Skeletal muscle satellite cell (primary cell): ENCODE measurements around the gene PAQR3.
"Not testable (repeated sequence)": the region's sequence is repeated elsewhere in the genome, so short reads cannot be mapped to it uniquely, and the experiment has no call there.

ENCODE experiments used
- H3K27me3 ChIP-seq: 2 replicates; pipeline ENCODE4 v1.7.0; 2013; ENCODE audit warnings: low read length; ENCODE audit not compliant: control insufficient read depth, insufficient read depth
- H3K36me3 ChIP-seq: 2 replicates; pipeline ENCODE4 v1.7.0; 2013; ENCODE audit warnings: mild to moderate bottlenecking, control low read depth, low read length; ENCODE audit not compliant: insufficient read depth
- H3K4me1 ChIP-seq: 2 replicates; pipeline ENCODE4 v1.7.0; 2013; ENCODE audit warnings: low read length; ENCODE audit not compliant: control insufficient read depth, insufficient read depth
- H3K4me2 ChIP-seq: 2 replicates; pipeline ENCODE4 v1.7.0; 2013; ENCODE audit warnings: mild to moderate bottlenecking, low read length
- H3K4me3 ChIP-seq: 2 replicates; pipeline ENCODE4 v1.7.0; 2013; ENCODE audit warnings: low read length
- H3K9ac ChIP-seq: 2 replicates; pipeline ENCODE4 v1.7.0; 2013; ENCODE audit warnings: mild to moderate bottlenecking, low read depth, low read length, moderate library complexity
- H3K9me3 ChIP-seq: replicated peaks from 2 replicates; pipeline ENCODE4 v1.7.0; 2013; ENCODE audit warnings: mild to moderate bottlenecking, control low read depth, low read length

PAQR3 gene

DNA sequence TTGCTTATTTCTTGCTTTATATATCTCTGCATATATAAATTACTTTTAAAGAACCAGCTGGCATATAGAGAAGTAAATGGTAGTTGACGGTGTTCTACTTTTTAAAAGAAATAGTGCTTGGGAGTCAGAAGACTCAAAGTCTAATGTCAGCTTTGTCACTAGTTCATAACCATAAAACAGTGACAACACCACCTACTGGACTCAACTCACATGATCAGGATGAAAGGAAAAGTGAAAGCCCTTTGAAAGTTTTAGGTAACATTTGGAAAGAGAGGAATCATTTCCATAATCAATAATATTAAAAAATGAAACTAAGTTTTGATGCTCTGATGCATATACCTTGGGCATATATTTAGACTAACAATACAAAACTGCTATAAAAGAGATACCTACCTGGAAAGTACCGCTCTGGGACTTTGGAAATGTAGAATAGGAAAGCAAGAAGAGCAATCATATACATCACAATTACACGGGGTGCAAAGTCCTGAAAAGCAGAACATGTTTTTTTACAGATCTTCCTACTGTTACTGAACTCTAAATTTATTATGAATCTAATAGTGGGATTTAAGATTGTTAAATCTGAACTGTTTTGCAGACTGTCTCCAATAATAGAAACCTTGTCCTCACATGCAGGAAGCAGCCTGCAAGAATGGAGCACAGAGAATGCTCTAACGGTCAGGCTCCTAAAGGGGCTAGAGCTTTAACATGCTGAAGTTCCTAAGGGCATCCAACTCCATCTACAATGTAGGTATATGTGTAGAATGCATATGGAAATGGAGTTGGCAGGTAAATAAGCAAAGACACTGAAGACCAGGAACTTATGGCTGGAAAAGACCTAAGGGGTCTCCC is 15.6 kb downstream of the PAQR3 start:
- no peak overlapping the region for H3K9ac ChIP-seq
- no peak overlapping the region for H3K4me2 ChIP-seq
- H3K4me3 ChIP-seq = no peak overlapping the region

GRCh38 chr4:78922207-78922606 is 17.0 kb downstream of the PAQR3 start:
- Histone ChIP-seq H3K9me3 (no peaks in the 10 kb centered on the region), H3K36me3 (peaks cover 15% of the 10 kb centered on the region), H3K9ac (no peak overlapping the region), H3K4me3 (no peak overlapping the region), H3K4me1 (peaks cover 10% of the 10 kb centered on the region), H3K4me2 (no peak overlapping the region), H3K27me3 (no peaks in the 10 kb centered on the region)

More for the DNA sequence above, 15.6 kb downstream of the PAQR3 start:
- H3K36me3 ChIP-seq = peaks cover 20% of the 10 kb centered on the region
- no peaks in the 10 kb centered on the region for H3K27me3 ChIP-seq
- peaks cover 10% of the 10 kb centered on the region for H3K4me1 ChIP-seq
- no peaks in the 10 kb centered on the region for H3K9me3 ChIP-seq

DNA sequence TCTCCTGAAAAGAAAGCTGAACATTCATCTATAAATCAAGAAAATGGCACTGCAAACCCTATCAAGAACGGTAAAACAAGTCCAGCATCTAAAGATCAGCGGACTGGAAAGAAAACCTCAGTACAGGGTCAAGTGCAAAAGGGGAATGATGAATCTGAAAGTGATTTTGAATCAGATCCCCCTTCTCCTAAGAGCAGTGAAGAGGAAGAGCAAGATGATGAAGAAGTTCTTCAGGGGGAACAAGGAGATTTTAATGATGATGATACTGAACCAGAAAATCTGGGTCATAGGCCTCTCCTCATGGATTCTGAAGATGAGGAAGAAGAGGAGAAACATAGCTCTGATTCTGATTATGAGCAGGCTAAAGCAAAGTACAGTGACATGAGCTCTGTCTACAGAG is 28.6 kb downstream of the PAQR3 start:
- Histone ChIP-seq H3K4me1 (no peaks in the 10 kb centered on the region), H3K4me2 (no peak overlapping the region), H3K9ac (no peak overlapping the region), H3K36me3 (peaks cover 17% of the 10 kb centered on the region), H3K4me3 (no peak overlapping the region), H3K27me3 (no peaks in the 10 kb centered on the region), H3K9me3 (no peaks in the 10 kb centered on the region)

GRCh38 chr4:78908974-78909373 is 30.3 kb downstream of the PAQR3 start:
- H3K27me3 ChIP-seq, H3K9me3 ChIP-seq, H3K4me1 ChIP-seq, H3K9ac ChIP-seq, H3K4me2 ChIP-seq, H3K4me3 ChIP-seq: not testable (repeated sequence)
- H3K36me3 ChIP-seq = peaks cover 17% of the 10 kb centered on the region

DNA sequence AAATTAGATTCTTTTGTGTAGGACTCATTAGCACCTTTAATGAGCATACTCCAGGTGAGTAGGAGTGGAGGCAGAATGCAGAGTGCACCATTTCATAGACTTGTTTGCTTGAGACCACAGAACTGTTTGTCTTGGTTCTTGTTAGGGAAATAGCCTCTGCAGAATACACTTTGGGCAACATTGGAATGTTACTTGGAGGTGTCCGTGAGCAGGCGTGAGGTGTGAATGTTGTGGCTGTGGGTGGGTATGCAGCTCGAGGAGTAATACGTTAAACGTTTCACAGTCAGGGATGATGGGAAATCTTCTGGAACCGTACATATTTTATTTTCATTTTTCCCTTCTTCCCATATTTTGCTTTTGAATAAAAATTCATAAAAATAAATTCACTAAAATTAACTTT is 31.6 kb downstream of the PAQR3 start:
- no peaks in the 10 kb centered on the region for H3K9me3 ChIP-seq
- H3K4me2 ChIP-seq = no peak overlapping the region
- H3K9ac ChIP-seq = no peak overlapping the region
- peaks cover 14% of the 10 kb centered on the region for H3K36me3 ChIP-seq
- no peaks in the 10 kb centered on the region for H3K4me1 ChIP-seq
- H3K27me3 ChIP-seq = no peaks in the 10 kb centered on the region
- H3K4me3 ChIP-seq = no peak overlapping the region

DNA sequence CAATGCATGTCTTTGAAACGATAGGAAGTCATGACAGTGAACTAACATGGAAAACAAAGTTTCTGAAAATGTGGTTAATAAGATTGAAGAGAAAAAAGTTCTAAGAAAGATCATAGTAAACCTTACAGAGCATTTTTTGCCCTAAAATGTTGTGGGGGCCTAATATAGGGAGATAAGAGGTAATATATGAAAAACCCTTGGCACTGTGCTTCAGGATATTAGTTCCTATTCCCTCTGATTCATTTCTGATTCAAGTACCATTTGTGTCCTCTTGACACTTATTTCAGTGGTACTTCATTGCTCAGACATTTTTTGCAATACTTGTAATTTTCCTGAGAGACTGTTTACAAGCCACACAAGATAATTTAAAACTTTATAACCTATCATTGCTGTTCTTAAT is 35.1 kb downstream of the PAQR3 start:
- Histone ChIP-seq H3K4me1 (no peaks in the 10 kb centered on the region), H3K36me3 (no peaks in the 10 kb centered on the region), H3K4me2 (no peak overlapping the region)

DNA sequence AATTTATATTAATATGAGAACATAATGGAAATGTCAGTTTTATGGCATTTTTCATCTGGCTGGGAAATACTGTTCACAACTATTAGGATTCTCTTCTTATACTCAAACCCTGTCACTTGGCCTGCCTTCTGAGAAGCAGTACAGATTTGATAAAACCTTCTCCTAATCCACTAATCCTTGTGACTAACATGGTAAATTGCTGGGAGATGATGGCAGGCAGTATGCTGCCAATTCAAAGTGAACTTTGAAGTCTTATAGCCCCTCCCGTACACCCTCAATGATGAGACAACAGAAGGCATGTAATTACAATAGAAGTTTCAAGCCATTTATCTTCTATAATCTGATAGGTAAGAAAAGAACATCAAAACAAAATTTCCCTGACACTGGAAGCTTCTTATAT is 36.9 kb downstream of the PAQR3 start:
- H3K4me2 ChIP-seq = no peak overlapping the region
- no peaks in the 10 kb centered on the region for H3K36me3 ChIP-seq
- H3K9me3 ChIP-seq = no peaks in the 10 kb centered on the region
- H3K27me3 ChIP-seq = no peaks in the 10 kb centered on the region
- no peak overlapping the region for H3K4me3 ChIP-seq
- no peaks in the 10 kb centered on the region for H3K4me1 ChIP-seq
- no peak overlapping the region for H3K9ac ChIP-seq

More for the DNA sequence above, 35.1 kb downstream of the PAQR3 start:
- no peak overlapping the region for H3K9ac ChIP-seq
- no peaks in the 10 kb centered on the region for H3K9me3 ChIP-seq
- H3K27me3 ChIP-seq = no peaks in the 10 kb centered on the region
- H3K4me3 ChIP-seq = no peak overlapping the region

DNA sequence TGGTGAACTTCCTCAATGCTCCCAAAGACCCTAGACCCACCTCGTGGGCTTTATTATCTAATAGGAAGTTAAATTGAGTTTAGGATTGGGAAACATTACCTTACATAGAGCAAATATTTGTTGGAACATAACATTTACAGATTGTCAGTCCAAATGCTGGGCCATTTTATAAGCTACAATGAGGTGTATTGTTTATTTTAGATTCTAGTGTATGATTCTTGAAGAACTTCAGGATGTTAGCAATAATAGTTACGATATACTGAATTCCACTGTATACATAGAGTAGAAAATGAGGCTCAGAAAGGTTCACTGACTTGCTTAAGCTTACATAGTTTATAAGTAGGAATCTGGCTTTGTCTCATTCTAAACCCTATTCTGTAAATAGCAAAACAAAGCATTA is 37.4 kb downstream of the PAQR3 start:
- no peaks in the 10 kb centered on the region for H3K36me3 ChIP-seq
- no peaks in the 10 kb centered on the region for H3K27me3 ChIP-seq
- H3K9me3 ChIP-seq = no peaks in the 10 kb centered on the region

DNA sequence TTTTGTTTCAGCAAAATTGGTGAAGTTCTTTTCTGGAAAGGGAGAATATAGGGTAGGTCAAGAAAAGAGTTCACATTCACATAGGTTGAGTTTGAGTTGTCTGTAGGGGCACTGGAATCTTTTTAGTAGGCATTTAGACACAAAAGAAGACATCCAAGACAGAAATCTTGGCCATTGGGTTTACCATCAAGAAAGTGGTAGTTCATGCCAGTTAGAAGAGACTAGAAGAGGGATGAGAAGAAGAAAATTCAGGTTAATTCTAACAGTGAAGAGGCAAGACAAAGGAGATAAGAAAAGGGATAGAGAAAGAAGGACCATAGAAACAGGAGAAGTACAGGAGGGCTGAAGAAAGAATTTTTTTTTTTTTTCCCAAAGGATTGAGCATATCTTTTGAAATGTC is 39.9 kb downstream of the PAQR3 start:
- H3K27me3 ChIP-seq = no peaks in the 10 kb centered on the region
- H3K4me3 ChIP-seq = no peak overlapping the region
- no peaks in the 10 kb centered on the region for H3K4me1 ChIP-seq
- H3K9ac ChIP-seq = no peak overlapping the region
- H3K9me3 ChIP-seq = no peaks in the 10 kb centered on the region
- no peaks in the 10 kb centered on the region for H3K36me3 ChIP-seq
- H3K4me2 ChIP-seq = no peak overlapping the region

More for the DNA sequence above, 37.4 kb downstream of the PAQR3 start:
- H3K4me2 ChIP-seq = no peak overlapping the region
- no peak overlapping the region for H3K9ac ChIP-seq
- H3K4me1 ChIP-seq = no peaks in the 10 kb centered on the region
- H3K4me3 ChIP-seq = no peak overlapping the region

DNA sequence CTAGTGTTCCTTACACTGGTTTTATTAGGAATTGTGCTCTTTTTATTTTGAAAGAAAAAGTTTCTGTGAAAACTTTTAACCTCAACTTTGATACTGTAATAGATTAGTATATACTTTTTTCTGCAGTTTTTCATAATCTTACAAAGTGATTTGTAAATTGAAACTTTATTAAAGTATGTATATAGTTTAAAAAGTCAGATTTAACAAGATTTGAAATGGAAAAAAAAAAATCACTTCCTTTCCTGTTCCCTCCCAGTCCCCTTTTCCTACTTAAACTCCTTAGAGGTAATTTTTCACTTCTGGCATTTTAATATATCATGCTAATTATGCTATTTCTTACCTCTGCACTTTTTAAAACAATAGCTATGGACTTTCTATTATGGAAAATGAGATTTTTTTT is 49.3 kb downstream of the PAQR3 start:
- Histone ChIP-seq H3K27me3 (no peaks in the 10 kb centered on the region), H3K9ac (no peak overlapping the region), H3K4me1 (no peaks in the 10 kb centered on the region), H3K9me3 (no peaks in the 10 kb centered on the region), H3K36me3 (peaks cover 25% of the 10 kb centered on the region), H3K4me2 (no peak overlapping the region), H3K4me3 (no peak overlapping the region)

GRCh38 chr4:78885598-78885997 is 53.6 kb downstream of the PAQR3 start:
- Histone ChIP-seq H3K36me3 (peaks cover 20% of the 10 kb centered on the region), H3K4me2 (no peak overlapping the region), H3K9me3 (no peaks in the 10 kb centered on the region), H3K4me3 (no peak overlapping the region), H3K27me3 (no peaks in the 10 kb centered on the region), H3K4me1 (no peaks in the 10 kb centered on the region), H3K9ac (no peak overlapping the region)

DNA sequence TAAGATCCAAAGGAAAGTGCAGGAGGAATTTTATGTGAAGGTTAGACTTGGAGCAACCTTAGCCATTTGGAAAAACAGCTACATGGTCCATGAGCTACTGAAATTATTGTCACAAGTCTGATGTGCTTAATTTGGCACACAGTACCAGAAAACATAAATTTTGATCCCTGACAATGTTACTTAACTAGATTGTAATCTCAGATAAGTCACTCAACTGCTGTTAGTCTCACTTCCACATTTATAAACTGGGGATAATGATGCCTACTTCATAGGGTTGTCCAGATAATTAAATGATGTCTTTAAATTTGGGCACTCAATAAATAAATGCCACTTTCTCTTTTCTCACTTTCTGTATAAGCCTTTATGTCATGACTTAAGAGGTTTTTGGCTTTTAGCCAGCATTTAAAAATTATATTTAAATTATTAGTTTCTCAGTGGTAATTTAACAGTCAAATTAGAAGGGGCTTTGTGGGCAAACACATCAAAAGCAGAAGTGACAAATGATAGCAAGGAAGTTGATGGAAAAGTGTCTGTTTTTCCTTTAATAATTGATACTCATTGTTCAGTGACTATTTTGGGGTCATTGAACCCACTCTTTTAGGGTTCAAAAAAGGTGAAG is 58.3 kb downstream of the PAQR3 start:
- H3K9ac ChIP-seq = no peak overlapping the region
- peaks cover 11% of the 10 kb centered on the region for H3K36me3 ChIP-seq
- H3K4me2 ChIP-seq = no peak overlapping the region

More for the DNA sequence above, 58.3 kb downstream of the PAQR3 start:
- Histone ChIP-seq H3K4me3 (no peak overlapping the region), H3K27me3 (no peaks in the 10 kb centered on the region), H3K4me1 (no peaks in the 10 kb centered on the region), H3K9me3 (no peaks in the 10 kb centered on the region)
